H9 (cell line): Measurements from ENCODE around the gene CTNNB1. TPM values are rescaled to one million over a fixed set of nuclear protein-coding genes. Genes with fewer than 3 reads are reported as not detected.

ENCODE experiments used
- DNase-seq: peaks from one replicate; pipeline ENCODE4 v3.0.0-alpha.2; 2017
- H2AFZ ChIP-seq: one replicate; pipeline ENCODE4 v1.6.1; 2013; ENCODE audit warnings: mild to moderate bottlenecking, low read length, control low read depth, moderate library complexity
- H2AK5ac ChIP-seq: 2 replicates; pipeline ENCODE4 v1.6.1; 2013; ENCODE audit warnings: low read length, control low read depth, mixed read lengths; ENCODE audit not compliant: insufficient read length
- H2BK120ac ChIP-seq: one replicate; pipeline ENCODE4 v1.6.1; 2013; ENCODE audit warnings: low read depth, mild to moderate bottlenecking, low read length, control low read depth, inconsistent platforms; ENCODE audit not compliant: poor library complexity, severe bottlenecking
- H2BK12ac ChIP-seq: 2 replicates; pipeline ENCODE4 v1.6.1; 2013; ENCODE audit warnings: low read length, control low read depth, mixed read lengths, low read depth; ENCODE audit not compliant: insufficient read length
- H2BK15ac ChIP-seq: 2 replicates; pipeline ENCODE4 v1.6.1; 2013; ENCODE audit warnings: low read depth, low read length, control low read depth
- H2BK20ac ChIP-seq: one replicate; pipeline ENCODE4 v1.6.1; 2013; ENCODE audit warnings: low read depth, mild to moderate bottlenecking, low read length, control low read depth, inconsistent platforms; ENCODE audit not compliant: poor library complexity, severe bottlenecking
- H2BK5ac ChIP-seq: 2 replicates; pipeline ENCODE4 v1.6.1; 2013; ENCODE audit warnings: low read length, control low read depth, mixed read lengths; ENCODE audit not compliant: insufficient read length
- H3K14ac ChIP-seq: 2 replicates; pipeline ENCODE4 v1.6.1; 2013; ENCODE audit warnings: low read length, control low read depth; ENCODE audit not compliant: insufficient read depth
- H3K18ac ChIP-seq: 2 replicates; pipeline ENCODE4 v1.6.1; 2013; ENCODE audit warnings: low read depth, mild to moderate bottlenecking, mixed read lengths, low read length, control low read depth; ENCODE audit not compliant: insufficient read length
- H3K23ac ChIP-seq: 2 replicates; pipeline ENCODE4 v1.6.1; 2013; ENCODE audit warnings: low read length, control low read depth, mixed read lengths, low read depth; ENCODE audit not compliant: insufficient read length
- H3K23me2 ChIP-seq: 2 replicates; pipeline ENCODE4 v1.6.1; 2013; ENCODE audit warnings: low read depth, mild to moderate bottlenecking, mixed read lengths, low read length, control low read depth; ENCODE audit not compliant: insufficient read length, poor library complexity, severe bottlenecking
- H3K27ac ChIP-seq: 2 replicates; pipeline ENCODE4 v1.5.1; 2013; ENCODE audit warnings: low read length, control low read depth, mixed read lengths, low read depth; ENCODE audit not compliant: insufficient read length
- H3K27me3 ChIP-seq: 2 replicates; pipeline ENCODE4 v1.6.1; 2013; ENCODE audit warnings: low read length, control low read depth, inconsistent platforms; ENCODE audit not compliant: insufficient read depth
- H3K4ac ChIP-seq: 2 replicates; pipeline ENCODE4 v1.6.1; 2013; ENCODE audit warnings: low read depth, mild to moderate bottlenecking, control low read depth, inconsistent platforms, low read length, moderate library complexity
- H3K4me1 ChIP-seq: 2 replicates; pipeline ENCODE4 v1.6.1; 2013; ENCODE audit warnings: low read length, control low read depth, inconsistent platforms; ENCODE audit not compliant: insufficient read depth
- H3K4me2 ChIP-seq: 2 replicates; pipeline ENCODE4 v1.6.1; 2013; ENCODE audit warnings: low read length, control low read depth, mixed read lengths; ENCODE audit not compliant: insufficient read length, insufficient read depth
- H3K56ac ChIP-seq: 2 replicates; pipeline ENCODE4 v1.6.1; 2013; ENCODE audit warnings: low read depth, mild to moderate bottlenecking, mixed read lengths, low read length, control low read depth; ENCODE audit not compliant: insufficient read length
- H3K79me1 ChIP-seq: 2 replicates; pipeline ENCODE4 v1.6.1; 2013; ENCODE audit warnings: low read depth, mild to moderate bottlenecking, moderate library complexity, low read length, control low read depth, inconsistent platforms; ENCODE audit not compliant: insufficient read depth, poor library complexity, severe bottlenecking
- H3K79me2 ChIP-seq: 2 replicates; pipeline ENCODE4 v1.6.1; 2013; ENCODE audit warnings: low read length, control low read depth, inconsistent platforms; ENCODE audit not compliant: insufficient read depth
- H3K9ac ChIP-seq: 2 replicates; pipeline ENCODE4 v1.6.1; 2013; ENCODE audit warnings: low read length, control low read depth, mixed read lengths; ENCODE audit not compliant: insufficient read length; ENCODE audit errors: extremely low read depth
- H3K9me3 ChIP-seq: one replicate; pipeline ENCODE4 v1.6.1; 2013; ENCODE audit warnings: low read depth, low read length, inconsistent platforms; ENCODE audit not compliant: control insufficient read depth
- H3T11ph ChIP-seq: one replicate; pipeline ENCODE4 v1.6.1; 2013; ENCODE audit warnings: mild to moderate bottlenecking, low read length, control low read depth, inconsistent platforms
- H4K20me1 ChIP-seq: one replicate; pipeline ENCODE4 v1.6.1; 2013; ENCODE audit not compliant: control insufficient read depth, insufficient read length, insufficient read depth
- H4K5ac ChIP-seq: 2 replicates; pipeline ENCODE4 v1.6.1; 2013; ENCODE audit warnings: low read depth, mild to moderate bottlenecking, mixed read lengths, low read length, control low read depth; ENCODE audit not compliant: insufficient read length
- H4K8ac ChIP-seq: replicated peaks from 2 replicates; pipeline ENCODE4 v1.6.1; 2013; ENCODE audit warnings: low read length, control low read depth, mixed read lengths, low read depth; ENCODE audit not compliant: insufficient read length
- H4K91ac ChIP-seq: 2 replicates; pipeline ENCODE4 v1.6.1; 2013; ENCODE audit warnings: low read depth, mild to moderate bottlenecking, moderate library complexity, mixed read lengths, low read length, control low read depth; ENCODE audit not compliant: insufficient read length
- H3K27ac Mint-ChIP-seq, 3 experiments: 2 replicates in 2 of 3; 3 replicates in 1 of 3; pipeline ENCODE4 v1.8.0; 2020 to 2021; ENCODE audit warnings: mixed read lengths in 3 of 3, mild to moderate bottlenecking in 1 of 3, moderate library complexity in 1 of 3
- H3K27me3 Mint-ChIP-seq: 2 replicates; pipeline ENCODE4 v1.8.0; 2021; ENCODE audit warnings: low read depth, mild to moderate bottlenecking, moderate library complexity, mixed read lengths
- H3K36me3 Mint-ChIP-seq, 3 experiments: 2 replicates in 2 of 3; 3 replicates in 1 of 3; pipeline ENCODE4 v1.8.0; 2020 to 2021; ENCODE audit warnings: low read depth in 3 of 3, mixed read lengths in 3 of 3; ENCODE audit not compliant: insufficient read depth in 1 of 3
- H3K4me1 Mint-ChIP-seq, 2 experiments: 2 replicates each; pipeline ENCODE4 v1.8.0; 2020; ENCODE audit warnings: mixed read lengths in 2 of 2
- H3K4me3 Mint-ChIP-seq, 2 experiments: 2 replicates in 1 of 2; 3 replicates in 1 of 2; pipeline ENCODE4 v1.8.0; 2020 to 2021; ENCODE audit warnings: mild to moderate bottlenecking in 2 of 2, mixed read lengths in 2 of 2, moderate library complexity in 1 of 2
- H3K9me3 Mint-ChIP-seq, 2 experiments: 2 replicates in 1 of 2; 3 replicates in 1 of 2; pipeline ENCODE4 v1.8.0; 2020; ENCODE audit warnings: mild to moderate bottlenecking in 2 of 2, mixed read lengths in 2 of 2, moderate library complexity in 1 of 2
- WGBS: extraction: QIAGEN DNeasy Blood & Tissue Kit; methylation state at CpG from one replicate; pipeline ENCODE4 v1.1.7; 2013; ENCODE audit warnings: missing lambda C conversion rate, low lambda C conversion rate, mixed read lengths; ENCODE audit not compliant: insufficient read length; ENCODE audit errors: extremely low coverage; 5-methylcytosine and 5-hydroxymethylcytosine counted together
- total RNA-seq: library from RNA; stranded (reverse); gene quantifications from 2 replicates; pipeline ENCODE4 v1.2.1, GENCODE V29; 2021
- TF ChIP-seq, protein P1 (sequence below): fragments of 200-600 bp; sonication (generic); conservative IDR thresholded peaks from 3 replicates; pipeline ENCODE4 v1.8.0; 2021; ENCODE audit warnings: antibody characterized with exemption, mild to moderate bottlenecking

CTNNB1 gene
- total RNA-seq, 1 experiment from 2014 or later = 500 TPM

DNA sequence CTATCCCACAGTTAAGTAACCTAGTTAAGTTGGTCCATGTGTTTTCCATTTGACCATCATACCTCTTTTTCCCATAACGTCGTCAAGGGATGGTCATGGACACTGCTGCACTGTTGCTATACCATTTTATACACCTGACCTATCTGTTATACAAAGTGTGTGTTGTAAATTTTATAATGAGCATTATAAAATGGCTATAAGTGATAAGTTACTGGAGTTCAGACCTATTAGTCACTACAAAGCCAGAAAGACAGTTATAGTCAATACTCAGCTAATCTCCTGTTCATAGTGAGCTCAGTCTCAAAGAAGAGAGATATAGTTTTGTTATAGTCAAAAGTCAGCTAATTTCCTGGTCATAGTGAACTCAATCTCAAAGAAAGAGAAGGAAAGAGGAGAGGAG, 18.9 kb upstream of the CTNNB1 start:
- no peak overlapping the region for H4K8ac ChIP-seq
- DNase-seq = no peak
- H3K4me1 Mint-ChIP-seq = peaks cover 6 to 8% of the 10 kb centered on the region in 2 experiments; a peak in 3 of 4 replicates
- no peak overlapping the region for H3K56ac ChIP-seq
- H2BK20ac ChIP-seq = no peak overlapping the region
- H3K4me3 Mint-ChIP-seq = no peak overlapping the region
- no peak overlapping the region for H4K91ac ChIP-seq
- no peaks in the 10 kb centered on the region for H4K20me1 ChIP-seq
- H3K4ac ChIP-seq = no peak overlapping the region
- H2BK12ac ChIP-seq = no peak overlapping the region
- no peaks in the 10 kb centered on the region for H3K23me2 ChIP-seq
- H2AK5ac ChIP-seq = no peak overlapping the region
- no peaks in the 10 kb centered on the region for H3K9me3 ChIP-seq
- no peaks in the 10 kb centered on the region for H3K9me3 Mint-ChIP-seq
- no peak overlapping the region for H3K27ac ChIP-seq
- H3T11ph ChIP-seq = no peak overlapping the region
- no peak overlapping the region for H3K9ac ChIP-seq
- H2AFZ ChIP-seq = no peak overlapping the region
- no peak overlapping the region for H3K23ac ChIP-seq
- no peaks in the 10 kb centered on the region for H3K79me1 ChIP-seq
- H3K4me1 ChIP-seq = no peaks in the 10 kb centered on the region
- no peak overlapping the region for H4K5ac ChIP-seq
- no CpG with 5 or more reads among the region's 2 CpGs for WGBS
- TF ChIP-seq, protein P1, sequence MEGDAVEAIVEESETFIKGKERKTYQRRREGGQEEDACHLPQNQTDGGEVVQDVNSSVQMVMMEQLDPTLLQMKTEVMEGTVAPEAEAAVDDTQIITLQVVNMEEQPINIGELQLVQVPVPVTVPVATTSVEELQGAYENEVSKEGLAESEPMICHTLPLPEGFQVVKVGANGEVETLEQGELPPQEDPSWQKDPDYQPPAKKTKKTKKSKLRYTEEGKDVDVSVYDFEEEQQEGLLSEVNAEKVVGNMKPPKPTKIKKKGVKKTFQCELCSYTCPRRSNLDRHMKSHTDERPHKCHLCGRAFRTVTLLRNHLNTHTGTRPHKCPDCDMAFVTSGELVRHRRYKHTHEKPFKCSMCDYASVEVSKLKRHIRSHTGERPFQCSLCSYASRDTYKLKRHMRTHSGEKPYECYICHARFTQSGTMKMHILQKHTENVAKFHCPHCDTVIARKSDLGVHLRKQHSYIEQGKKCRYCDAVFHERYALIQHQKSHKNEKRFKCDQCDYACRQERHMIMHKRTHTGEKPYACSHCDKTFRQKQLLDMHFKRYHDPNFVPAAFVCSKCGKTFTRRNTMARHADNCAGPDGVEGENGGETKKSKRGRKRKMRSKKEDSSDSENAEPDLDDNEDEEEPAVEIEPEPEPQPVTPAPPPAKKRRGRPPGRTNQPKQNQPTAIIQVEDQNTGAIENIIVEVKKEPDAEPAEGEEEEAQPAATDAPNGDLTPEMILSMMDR = no peak
- H3K18ac ChIP-seq = no peak overlapping the region
- no peak overlapping the region for H3K14ac ChIP-seq
- H3K27me3 ChIP-seq = no peaks in the 10 kb centered on the region
- H3K27ac Mint-ChIP-seq = no peak overlapping the region
- H3K4me2 ChIP-seq = no peak overlapping the region
- H2BK5ac ChIP-seq = no peak overlapping the region
- no peaks in the 10 kb centered on the region for H3K36me3 Mint-ChIP-seq
- no peak overlapping the region for H2BK15ac ChIP-seq
- no peaks in the 10 kb centered on the region; the same call in 1 of the 2 replicates for H3K27me3 Mint-ChIP-seq
- H3K79me2 ChIP-seq = no peaks in the 10 kb centered on the region
- no peak overlapping the region for H2BK120ac ChIP-seq
